NCI-H1105 treated with DMSO at 0.1 percent for 48 hours (cell line): ENCODE results near the gene NCAM2.
"Not testable (repeated sequence)": the region's sequence is repeated elsewhere in the genome, so short reads cannot be mapped to it uniquely, and the experiment has no call there.

Source experiments
- DNase-seq: peaks from one replicate; lab custom pipeline; 2025; lab: John Stamatoyannopoulos, UW

The NCAM2 gene

GRCh38 chr21:21103692-21104091, 105.5 kb downstream of the NCAM2 start:
- no peak for DNase-seq

- no peak for DNase-seq
Observed at GRCh38 chr21:21109736-21110135, 111.5 kb downstream of the NCAM2 start.

GRCh38 chr21:21111309-21111920, 113.2 kb downstream of the NCAM2 start:
- DNase-seq: no peak

- peak; percentile 35 for DNase-seq
Observed at GRCh38 chr21:21114461-21114860, 116.3 kb downstream of the NCAM2 start.

GRCh38 chr21:21119091-21119490, 120.9 kb downstream of the NCAM2 start:
- no peak for DNase-seq

GRCh38 chr21:21122680-21123079, 124.5 kb downstream of the NCAM2 start:
- DNase-seq: no peak

- no peak for DNase-seq
Observed at GRCh38 chr21:21132390-21132789, 134.2 kb downstream of the NCAM2 start.

GRCh38 chr21:21137986-21138385, 139.8 kb downstream of the NCAM2 start:
- DNase-seq: no peak

- DNase-seq: no peak
Observed at GRCh38 chr21:21146587-21147373, 148.6 kb downstream of the NCAM2 start.

- DNase-seq: no peak
Observed at GRCh38 chr21:21147374-21147745, 149.2 kb downstream of the NCAM2 start.

GRCh38 chr21:21148009-21148408, 149.8 kb downstream of the NCAM2 start:
- DNase-seq: no peak

- DNase-seq: no peak
Observed at GRCh38 chr21:21148514-21148913, 150.3 kb downstream of the NCAM2 start.

GRCh38 chr21:21149445-21149844, 151.2 kb downstream of the NCAM2 start:
- not testable (repeated sequence) for DNase-seq

- DNase-seq: no peak
Observed at GRCh38 chr21:21151231-21151630, 153.0 kb downstream of the NCAM2 start.

- DNase-seq: no peak
Observed at GRCh38 chr21:21156397-21156796, 158.2 kb downstream of the NCAM2 start.

- no peak for DNase-seq
Observed at GRCh38 chr21:21156957-21157356, 158.7 kb downstream of the NCAM2 start.

GRCh38 chr21:21158376-21158918, 160.2 kb downstream of the NCAM2 start:
- no peak for DNase-seq

- peak; percentile 9 for DNase-seq
Observed at GRCh38 chr21:21159253-21159899, 161.2 kb downstream of the NCAM2 start.

GRCh38 chr21:21162786-21163185, 164.6 kb downstream of the NCAM2 start:
- no peak for DNase-seq

- peak; percentile 68 for DNase-seq
Observed at GRCh38 chr21:21163904-21164303, 165.7 kb downstream of the NCAM2 start.

- DNase-seq: no peak
Observed at GRCh38 chr21:21165063-21165645, 166.9 kb downstream of the NCAM2 start.

GRCh38 chr21:21174676-21175075, 176.5 kb downstream of the NCAM2 start:
- DNase-seq: no peak
